ENCODE data around the gene ICE2. TPM values are rescaled to one million over a fixed set of nuclear protein-coding genes. Genes with fewer than 3 reads are reported as not detected.

ICE2 gene
- total RNA-seq, 3 donors from 2014 or later (not counting 1 experiment from before 2014, with no cell fraction given) = 21.7 to 36.7 (median 32.9) TPM

- ATAC-seq (peak; percentile 19 to 63 (median 33)), DNase-seq (peak in 1 of 2 donors; percentile 73)
- no peaks in the 10 kb centered on the region for H3K27me3 Mint-ChIP-seq (ENCODE audit: low read depth in 2 of 2)
- H3K27ac Mint-ChIP-seq = peak overlapping the region; percentile 86 to 87
- Histone ChIP-seq H3K4me1 (ENCODE audit: control insufficient read depth, insufficient read depth, low read length) (peaks cover 22% of the 10 kb centered on the region), H3K4me3 (ENCODE audit: low read length) (no peak overlapping the region), H3K9me3 (ENCODE audit: control insufficient read depth, insufficient read depth, low read length) (no peaks in the 10 kb centered on the region), H3K36me3 (ENCODE audit: control insufficient read depth, insufficient read depth, low read length) (peaks cover 26% of the 10 kb centered on the region), H3K27ac (ENCODE audit: low read length) (peak overlapping the region; percentile 43), H3K27me3 (ENCODE audit: control insufficient read depth, insufficient read depth, low read length) (no peaks in the 10 kb centered on the region)
- intact Hi-C loops (cut with micrococcal nuclease) = no loop called here
- H3K4me3 Mint-ChIP-seq = peak overlapping the region; percentile 21
- H3K4me1 Mint-ChIP-seq = peaks cover 65 to 71% of the 10 kb centered on the region in 2 donors
- TF ChIP-seq, protein P1, sequence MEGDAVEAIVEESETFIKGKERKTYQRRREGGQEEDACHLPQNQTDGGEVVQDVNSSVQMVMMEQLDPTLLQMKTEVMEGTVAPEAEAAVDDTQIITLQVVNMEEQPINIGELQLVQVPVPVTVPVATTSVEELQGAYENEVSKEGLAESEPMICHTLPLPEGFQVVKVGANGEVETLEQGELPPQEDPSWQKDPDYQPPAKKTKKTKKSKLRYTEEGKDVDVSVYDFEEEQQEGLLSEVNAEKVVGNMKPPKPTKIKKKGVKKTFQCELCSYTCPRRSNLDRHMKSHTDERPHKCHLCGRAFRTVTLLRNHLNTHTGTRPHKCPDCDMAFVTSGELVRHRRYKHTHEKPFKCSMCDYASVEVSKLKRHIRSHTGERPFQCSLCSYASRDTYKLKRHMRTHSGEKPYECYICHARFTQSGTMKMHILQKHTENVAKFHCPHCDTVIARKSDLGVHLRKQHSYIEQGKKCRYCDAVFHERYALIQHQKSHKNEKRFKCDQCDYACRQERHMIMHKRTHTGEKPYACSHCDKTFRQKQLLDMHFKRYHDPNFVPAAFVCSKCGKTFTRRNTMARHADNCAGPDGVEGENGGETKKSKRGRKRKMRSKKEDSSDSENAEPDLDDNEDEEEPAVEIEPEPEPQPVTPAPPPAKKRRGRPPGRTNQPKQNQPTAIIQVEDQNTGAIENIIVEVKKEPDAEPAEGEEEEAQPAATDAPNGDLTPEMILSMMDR (IDR thresholded peaks at IDR 0.05) = no peak
- no peaks in the 10 kb centered on the region for H3K9me3 Mint-ChIP-seq
- H3K36me3 Mint-ChIP-seq = peaks cover 7% of the 10 kb centered on the region
- WGBS (ENCODE audit: insufficient coverage) = 68% methylated on average over 10 of the region's 10 CpGs
Observed at GRCh38 chr15:60526127-60526616, 47.2 kb upstream of the ICE2 start.

- TF ChIP-seq, protein P1 (IDR thresholded peaks at IDR 0.05) = no peak
- H3K4me3 Mint-ChIP-seq = peak overlapping the region; percentile 21
- H3K36me3 Mint-ChIP-seq = peaks cover 7% of the 10 kb centered on the region
Observed at GRCh38 chr15:60525341-60526039, 46.5 kb upstream of the ICE2 start.

GRCh38 chr15:60523056-60523455 lies 44.1 kb upstream of the ICE2 start:
- Histone ChIP-seq H3K36me3 (ENCODE audit: control insufficient read depth, insufficient read depth, low read length) (peaks cover 17% of the 10 kb centered on the region), H3K27me3 (ENCODE audit: control insufficient read depth, insufficient read depth, low read length) (no peaks in the 10 kb centered on the region), H3K9me3 (ENCODE audit: control insufficient read depth, insufficient read depth, low read length) (no peaks in the 10 kb centered on the region), H3K4me1 (ENCODE audit: control insufficient read depth, insufficient read depth, low read length) (peaks cover 23% of the 10 kb centered on the region), H3K4me3 (ENCODE audit: low read length) (no peak overlapping the region), H3K27ac (ENCODE audit: low read length) (no peak overlapping the region)
- Mint-ChIP-seq H3K36me3 (peaks cover 7% of the 10 kb centered on the region), H3K27ac (peak overlapping the region; percentile 86 to 87), H3K4me1 (peaks cover 77 to 81% of the 10 kb centered on the region in 2 donors), H3K4me3 (no peak overlapping the region), H3K27me3 (ENCODE audit: low read depth in 2 of 2) (no peaks in the 10 kb centered on the region), H3K9me3 (no peaks in the 10 kb centered on the region)
- WGBS (ENCODE audit: insufficient coverage) = no CpG with 5 or more reads among the region's 2 CpGs
- no peak for DNase-seq
- TF ChIP-seq, protein P1 (IDR thresholded peaks at IDR 0.05) = no peak
- no peak for ATAC-seq
- intact Hi-C loops (cut with micrococcal nuclease) = no loop called here

More at GRCh38 chr15:60525341-60526039, 46.5 kb upstream of the ICE2 start:
- Histone ChIP-seq H3K9me3 (ENCODE audit: control insufficient read depth, insufficient read depth, low read length) (no peaks in the 10 kb centered on the region), H3K4me3 (ENCODE audit: low read length) (no peak overlapping the region), H3K4me1 (ENCODE audit: control insufficient read depth, insufficient read depth, low read length) (peaks cover 23% of the 10 kb centered on the region), H3K27me3 (ENCODE audit: control insufficient read depth, insufficient read depth, low read length) (no peaks in the 10 kb centered on the region), H3K36me3 (ENCODE audit: control insufficient read depth, insufficient read depth, low read length) (peaks cover 25% of the 10 kb centered on the region), H3K27ac (ENCODE audit: low read length) (peak overlapping the region; percentile 43)
- H3K4me1 Mint-ChIP-seq = peaks cover 66 to 70% of the 10 kb centered on the region in 2 donors
- WGBS (ENCODE audit: insufficient coverage) = 86% methylated on average over 4 of the region's 4 CpGs
- intact Hi-C loops (cut with micrococcal nuclease) = no loop called here
- no peak for ATAC-seq
- peak overlapping the region; percentile 86 to 87 for H3K27ac Mint-ChIP-seq
- no peak for DNase-seq
- no peaks in the 10 kb centered on the region for H3K9me3 Mint-ChIP-seq
- no peaks in the 10 kb centered on the region for H3K27me3 Mint-ChIP-seq (ENCODE audit: low read depth in 2 of 2)

Data from natural killer cell (primary cell).